HEK293 (cell line): Measurements from ENCODE around the gene OXCT2.

ENCODE experiments used
- CTCF ChIA-PET: fragments of 350-600 bp; formaldehyde crosslinking; extraction: SDS; loops from one replicate; lab custom pipeline; 2021; ENCODE audit warnings: antibody characterized with exemption; lab: Yijun Ruan, JAX
- POLR2A ChIA-PET: fragments of 300-600 bp; formaldehyde crosslinking; extraction: SDS; loops from one replicate; lab custom pipeline; 2020; ENCODE audit warnings: antibody characterized with exemption, inconsistent platforms; lab: Yijun Ruan, JAX
- H3K27ac ChIP-seq: fragments of 200-500 bp; sonication (Bioruptor generic); 2 replicates; pipeline ENCODE4 v1.5.1; 2014; ENCODE audit warnings: low read depth, low read length, control low read depth, inconsistent platforms; ENCODE audit errors: extremely low read depth
- H3K36me3 ChIP-seq, 2 experiments: fragments of 200-500 bp in 1 of 2; sonication (Bioruptor generic) in 1 of 2; 1 replicate in 1 of 2; 2 replicates in 1 of 2; pipeline ENCODE4 v1.5.1; 2014 to 2017; ENCODE audit warnings: inconsistent platforms in 2 of 2, low read length in 2 of 2; ENCODE audit not compliant: control insufficient read depth in 2 of 2, insufficient read depth in 1 of 2
- H3K4me1 ChIP-seq: fragments of 200-500 bp; sonication (Bioruptor generic); 2 replicates; pipeline ENCODE4 v1.5.1; 2014; ENCODE audit warnings: mild to moderate bottlenecking, low read length, inconsistent platforms; ENCODE audit not compliant: control insufficient read depth, insufficient read depth
- H3K4me3 ChIP-seq: 2 replicates; pipeline ENCODE4 v1.5.1; 2011; ENCODE audit warnings: low read depth, mild to moderate bottlenecking, control low read depth, low read length, moderate library complexity
- H3K9me3 ChIP-seq: fragments of 200-500 bp; sonication (Bioruptor generic); 2 replicates; pipeline ENCODE4 v1.5.1; 2014; ENCODE audit warnings: low read depth, low read length, inconsistent platforms; ENCODE audit not compliant: control insufficient read depth, insufficient read depth
- FEZF1 ChIP-seq: fragments of 450-650 bp; formaldehyde crosslinking; IDR thresholded peaks from 2 replicates; pipeline ENCODE4 v1.5.1; 2016; ENCODE audit warnings: missing biosample characterization, missing genetic modification characterization
- GFI1B ChIP-seq: fragments of 450-650 bp; formaldehyde crosslinking; IDR thresholded peaks from 2 replicates; pipeline ENCODE4 v1.5.1; 2016; ENCODE audit warnings: missing biosample characterization, missing genetic modification characterization
- GLIS2 ChIP-seq: fragments of 450-650 bp; formaldehyde crosslinking; IDR thresholded peaks from 2 replicates; pipeline ENCODE4 v1.5.1; 2016; ENCODE audit warnings: missing biosample characterization, missing genetic modification characterization
- KLF17 ChIP-seq: fragments of 450-650 bp; formaldehyde crosslinking; IDR thresholded peaks from 2 replicates; pipeline ENCODE4 v1.5.1; 2016; ENCODE audit warnings: missing biosample characterization, missing genetic modification characterization
- KLF8 ChIP-seq: fragments of 450-650 bp; formaldehyde crosslinking; IDR thresholded peaks from 2 replicates; pipeline ENCODE4 v1.5.1; 2016; ENCODE audit warnings: missing biosample characterization, missing genetic modification characterization
- SCRT2 ChIP-seq: fragments of 450-650 bp; formaldehyde crosslinking; IDR thresholded peaks from 2 replicates; pipeline ENCODE4 v1.5.1; 2016; ENCODE audit warnings: missing biosample characterization, missing genetic modification characterization
- ZBTB21 ChIP-seq: fragments of 450-650 bp; formaldehyde crosslinking; IDR thresholded peaks from 2 replicates; pipeline ENCODE4 v1.5.1; 2017; ENCODE audit warnings: missing biosample characterization, missing genetic modification characterization
- ZFP37 ChIP-seq: fragments of 450-650 bp; formaldehyde crosslinking; IDR thresholded peaks from 2 replicates; pipeline ENCODE4 v1.5.1; 2016; ENCODE audit warnings: missing biosample characterization, missing genetic modification characterization
- ZNF138 ChIP-seq: fragments of 450-650 bp; formaldehyde crosslinking; IDR thresholded peaks from 2 replicates; pipeline ENCODE4 v1.5.1; 2016; ENCODE audit warnings: missing biosample characterization, missing genetic modification characterization, borderline replicate concordance
- ZNF16 ChIP-seq: fragments of 450-650 bp; formaldehyde crosslinking; IDR thresholded peaks from 2 replicates; pipeline ENCODE4 v1.5.1; 2016; ENCODE audit warnings: low read depth, missing biosample characterization, missing genetic modification characterization
- ZNF169 ChIP-seq: fragments of 450-650 bp; formaldehyde crosslinking; IDR thresholded peaks from 2 replicates; pipeline ENCODE4 v1.5.1; 2016; ENCODE audit warnings: missing biosample characterization, missing genetic modification characterization
- ZNF175 ChIP-seq: fragments of 450-650 bp; formaldehyde crosslinking; IDR thresholded peaks from 2 replicates; pipeline ENCODE4 v1.5.1; 2016; ENCODE audit warnings: missing biosample characterization, missing genetic modification characterization
- ZNF202 ChIP-seq: fragments of 450-650 bp; formaldehyde crosslinking; IDR thresholded peaks from 2 replicates; pipeline ENCODE4 v1.5.1; 2016; ENCODE audit warnings: missing biosample characterization, missing genetic modification characterization, borderline replicate concordance
- ZNF211 ChIP-seq: fragments of 450-650 bp; formaldehyde crosslinking; IDR thresholded peaks from 2 replicates; pipeline ENCODE4 v1.5.1; 2016; ENCODE audit warnings: low read depth, missing biosample characterization, missing genetic modification characterization
- ZNF274 ChIP-seq, 2 experiments: fragments of 200-500 bp in 1 of 2; fragments of 450-650 bp in 1 of 2; sonication (Bioruptor generic) in 1 of 2; formaldehyde crosslinking in 1 of 2; IDR thresholded peaks; 2 replicates each; pipeline versions ENCODE4 v1.5.1 to v1.6.1; 2014 to 2016; ENCODE audit warnings: borderline replicate concordance in 1 of 2, inconsistent platforms in 1 of 2, low read length in 1 of 2, missing biosample characterization in 1 of 2, missing genetic modification characterization in 1 of 2
- ZNF335 ChIP-seq: fragments of 450-650 bp; formaldehyde crosslinking; conservative IDR thresholded peaks from 2 replicates; pipeline ENCODE4 v1.5.1; 2016; ENCODE audit warnings: missing biosample characterization, missing genetic modification characterization
- ZNF354C ChIP-seq: fragments of 450-650 bp; formaldehyde crosslinking; IDR thresholded peaks from 2 replicates; pipeline ENCODE4 v1.5.1; 2016; ENCODE audit warnings: missing biosample characterization, missing genetic modification characterization, low read depth, borderline replicate concordance
- ZNF830 ChIP-seq: fragments of 450-650 bp; IDR thresholded peaks from 2 replicates; pipeline ENCODE4 v1.5.0; 2018; ENCODE audit warnings: missing biosample characterization, missing genetic modification characterization, low read depth, mild to moderate bottlenecking, moderate library complexity
- ZSCAN16 ChIP-seq: fragments of 450-650 bp; formaldehyde crosslinking; IDR thresholded peaks from 2 replicates; pipeline ENCODE4 v1.5.1; 2016; ENCODE audit warnings: missing biosample characterization, missing genetic modification characterization
- ZXDB ChIP-seq: fragments of 450-650 bp; formaldehyde crosslinking; IDR thresholded peaks from 2 replicates; pipeline ENCODE4 v1.5.1; 2016; ENCODE audit warnings: missing biosample characterization, missing genetic modification characterization
- TF ChIP-seq, protein P1 (sequence below): fragments of 450-650 bp; formaldehyde crosslinking; IDR thresholded peaks from 2 replicates; pipeline ENCODE4 v1.5.1; 2016; ENCODE audit warnings: missing biosample characterization, missing genetic modification characterization, low read depth
- TF ChIP-seq, protein P2 (sequence below): fragments of 450-650 bp; formaldehyde crosslinking; IDR thresholded peaks from 2 replicates; pipeline ENCODE4 v1.5.1; 2016; ENCODE audit warnings: missing biosample characterization, missing genetic modification characterization

OXCT2 gene

DNA sequence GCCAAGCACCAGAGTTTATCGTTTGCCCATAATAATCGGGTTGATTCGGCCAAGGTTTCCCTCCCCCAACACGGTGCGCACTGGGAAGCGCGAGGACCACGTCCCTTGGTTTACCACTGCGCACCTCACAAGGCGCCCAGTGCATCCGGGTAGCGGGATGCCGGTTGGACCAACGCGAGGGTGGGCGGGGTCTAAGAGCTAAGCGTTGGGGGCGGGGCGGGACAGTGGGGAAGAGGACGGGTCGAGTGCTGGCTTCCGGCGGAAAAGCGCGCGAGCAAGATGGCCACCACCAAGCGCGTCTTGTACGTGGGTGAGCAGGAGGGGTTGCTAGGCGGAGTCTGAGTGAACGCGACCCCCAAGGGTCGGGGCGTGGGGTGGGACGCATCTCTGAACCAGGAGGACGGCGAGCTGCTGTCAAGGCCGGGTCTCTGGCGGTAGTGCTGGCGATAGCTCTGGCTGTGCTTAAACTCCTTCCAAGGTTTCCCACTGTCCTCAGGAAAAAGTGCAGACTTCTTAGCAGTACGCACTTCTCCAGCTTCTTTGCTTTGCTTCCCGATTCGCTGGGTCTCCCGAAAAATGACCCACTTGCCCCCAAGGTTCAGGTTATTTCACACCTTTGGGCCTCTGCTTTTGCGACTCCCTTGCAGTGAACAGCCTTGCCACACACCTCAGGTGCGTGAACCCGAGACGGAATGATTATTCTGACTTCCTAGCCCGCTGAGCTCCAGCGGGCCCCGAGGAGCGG, 32.4 kb downstream of the OXCT2 start, which contains the start of gene PPIE (continued):
- TF ChIP-seq KLF8 (tag by site-specific recombination) (0 out of 2 replicates have a peak, but pooled peaks have one; percentile 31), FEZF1 (tag by site-specific recombination) (no peak), ZNF354C (tag by site-specific recombination) (no peak)
- TF ChIP-seq, protein P1, sequence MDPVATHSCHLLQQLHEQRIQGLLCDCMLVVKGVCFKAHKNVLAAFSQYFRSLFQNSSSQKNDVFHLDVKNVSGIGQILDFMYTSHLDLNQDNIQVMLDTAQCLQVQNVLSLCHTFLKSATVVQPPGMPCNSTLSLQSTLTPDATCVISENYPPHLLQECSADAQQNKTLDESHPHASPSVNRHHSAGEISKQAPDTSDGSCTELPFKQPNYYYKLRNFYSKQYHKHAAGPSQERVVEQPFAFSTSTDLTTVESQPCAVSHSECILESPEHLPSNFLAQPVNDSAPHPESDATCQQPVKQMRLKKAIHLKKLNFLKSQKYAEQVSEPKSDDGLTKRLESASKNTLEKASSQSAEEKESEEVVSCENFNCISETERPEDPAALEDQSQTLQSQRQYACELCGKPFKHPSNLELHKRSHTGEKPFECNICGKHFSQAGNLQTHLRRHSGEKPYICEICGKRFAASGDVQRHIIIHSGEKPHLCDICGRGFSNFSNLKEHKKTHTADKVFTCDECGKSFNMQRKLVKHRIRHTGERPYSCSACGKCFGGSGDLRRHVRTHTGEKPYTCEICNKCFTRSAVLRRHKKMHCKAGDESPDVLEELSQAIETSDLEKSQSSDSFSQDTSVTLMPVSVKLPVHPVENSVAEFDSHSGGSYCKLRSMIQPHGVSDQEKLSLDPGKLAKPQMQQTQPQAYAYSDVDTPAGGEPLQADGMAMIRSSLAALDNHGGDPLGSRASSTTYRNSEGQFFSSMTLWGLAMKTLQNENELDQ (tag by site-specific recombination), result no peak
- TF ChIP-seq, protein P2, sequence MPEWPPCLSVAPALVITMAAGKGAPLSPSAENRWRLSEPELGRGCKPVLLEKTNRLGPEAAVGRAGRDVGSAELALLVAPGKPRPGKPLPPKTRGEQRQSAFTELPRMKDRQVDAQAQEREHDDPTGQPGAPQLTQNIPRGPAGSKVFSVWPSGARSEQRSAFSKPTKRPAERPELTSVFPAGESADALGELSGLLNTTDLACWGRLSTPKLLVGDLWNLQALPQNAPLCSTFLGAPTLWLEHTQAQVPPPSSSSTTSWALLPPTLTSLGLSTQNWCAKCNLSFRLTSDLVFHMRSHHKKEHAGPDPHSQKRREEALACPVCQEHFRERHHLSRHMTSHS, result no peak

DNA sequence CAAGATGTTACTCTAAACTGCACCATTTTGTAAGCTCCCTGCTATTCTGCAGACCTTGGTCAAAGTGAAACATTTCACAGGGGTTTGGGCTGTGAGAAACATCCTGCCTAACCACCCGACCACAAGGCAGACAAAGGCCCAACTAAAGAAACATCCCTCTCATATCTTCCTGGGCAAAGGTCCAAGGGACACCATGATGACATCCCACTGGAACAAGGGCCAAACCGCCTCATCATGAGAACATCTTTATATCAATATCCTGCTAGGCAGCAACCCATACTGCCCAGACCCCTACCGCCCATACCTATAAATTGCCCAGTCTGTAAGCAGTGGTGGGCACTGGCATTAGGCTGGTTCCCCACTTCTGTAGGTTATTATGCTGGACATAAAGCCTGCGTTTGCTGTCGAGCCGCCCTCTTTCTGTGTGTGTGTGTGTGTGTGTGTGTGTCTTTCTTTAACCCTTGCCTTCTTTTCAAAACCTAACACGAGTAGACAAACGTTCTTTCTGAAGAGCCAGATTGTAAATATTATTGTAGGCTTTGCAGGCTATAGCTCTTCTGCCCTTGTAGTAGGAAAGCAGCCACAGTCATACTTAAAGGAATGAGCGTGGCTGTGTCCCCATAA, 33.5 kb downstream of the OXCT2 start:
- H3K27ac ChIP-seq, result no peak overlapping the region
- H3K36me3 ChIP-seq, result peaks cover 11 to 28% of the 10 kb centered on the region in 2 experiments; a peak in 2 of 3 replicates
- H3K9me3 ChIP-seq, result no peaks in the 10 kb centered on the region
- ChIA-PET CTCF (interaction anchor here (0.6 to 2.4 kb wide), 10 partner anchors 11 to 481 kb away, joined by 3 to 6 read pairs (median 4); no protein-coding TSS in a partner anchor), POLR2A (interaction anchor here (1.0 to 1.9 kb wide), 4 partner anchors 10 to 199 kb away, joined by 3 to 8 read pairs (median 4); partner anchors contain the start of gene BMP8B)
- TF ChIP-seq ZNF335 (tag by site-specific recombination), result no peak
- no peak for TF ChIP-seq ZSCAN16 (tag by site-specific recombination)
- TF ChIP-seq ZNF138 (tag by site-specific recombination), result no peak
- TF ChIP-seq ZNF830 (tag by site-specific recombination), result no peak
- no peak for TF ChIP-seq SCRT2
- no peak for TF ChIP-seq ZNF169
- no peak for TF ChIP-seq KLF17
- no peak for TF ChIP-seq GFI1B (tag by site-specific recombination)
- H3K4me1 ChIP-seq, result peaks cover 2% of the 10 kb centered on the region; the same call in 1 of the 2 replicates
- no peak overlapping the region for H3K4me3 ChIP-seq

DNA sequence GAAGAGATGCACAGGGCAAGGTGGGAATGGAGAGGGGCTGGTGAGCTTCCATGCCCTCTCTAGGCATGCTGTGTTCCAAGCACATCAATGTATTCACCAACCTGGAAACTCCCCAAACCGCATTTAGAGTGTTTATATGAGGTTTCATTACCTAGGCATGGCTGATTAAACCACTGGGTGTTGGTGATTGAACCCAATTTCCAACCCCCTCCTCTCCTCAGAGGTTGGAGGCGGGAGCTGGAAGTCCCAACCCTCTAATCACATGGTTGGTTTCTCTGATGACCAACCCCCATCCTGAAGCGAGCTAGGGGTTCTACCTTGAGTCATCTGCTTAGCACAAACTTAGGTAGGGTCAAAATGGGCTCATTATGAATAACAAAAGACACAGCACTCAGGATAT, 35.4 kb downstream of the OXCT2 start:
- H3K4me3 ChIP-seq, result no peak overlapping the region
- TF ChIP-seq ZNF274 (IDR thresholded peaks at IDR 0.05; ENCODE audit: low read length) (no peak), ZNF274 (tag by site-specific recombination; IDR thresholded peaks at IDR 0.05; ENCODE audit: borderline replicate concordance) (no peak), GLIS2 (no peak), ZNF354C (tag by site-specific recombination) (no peak), ZSCAN16 (tag by site-specific recombination) (no peak), ZBTB21 (tag by site-specific recombination) (no peak), ZFP37 (tag by site-specific recombination) (no peak), ZNF211 (tag by site-specific recombination) (no peak), ZXDB (no peak), ZNF16 (tag by site-specific recombination) (no peak), ZNF202 (tag by site-specific recombination) (no peak), ZNF175 (tag by site-specific recombination) (no peak)
- TF ChIP-seq, all 188 proteins: peak for 0
- ChIA-PET POLR2A (no interaction called here), CTCF (interaction anchor here (1.3 kb wide), 1 partner anchor 64 kb away, joined by 7 read pairs; no protein-coding TSS in a partner anchor)
- H3K4me1 ChIP-seq, result peaks cover 2% of the 10 kb centered on the region; the same call in 1 of the 2 replicates
- H3K36me3 ChIP-seq, result peaks cover under 1 to 9% of the 10 kb centered on the region in 2 experiments; a peak in 2 of 3 replicates
- H3K9me3 ChIP-seq, result no peaks in the 10 kb centered on the region
- H3K27ac ChIP-seq, result no peak overlapping the region
